Natural killer cell (primary cell): Measurements from ENCODE around the gene TRAPPC6A. TPM values are rescaled to one million over a fixed set of nuclear protein-coding genes. Genes with fewer than 3 reads are reported as not detected.

Experiments used
- ATAC-seq, 3 donors: fragments of 150-1000 bp in 2 of 3; fragments of 200-7000 bp in 1 of 3; cut with Tn5 transposase; 1 replicate in 1 of 3; 2 replicates in 2 of 3; pipeline ENCODE4 v1.10.0; 2021; ENCODE audit warnings: mild to moderate bottlenecking in 2 of 3, moderate library complexity in 2 of 3
- DNase-seq, 2 donors: peaks; one replicate each; pipeline versions ENCODE4 v3.0.0 to v3.0.0-alpha.2; 2013 to 2021; ENCODE audit warnings: mixed read lengths in 1 of 2
- H3K27ac ChIP-seq: one replicate; pipeline ENCODE4 v1.5.1; 2013; ENCODE audit warnings: mild to moderate bottlenecking, low read length
- H3K27me3 ChIP-seq: one replicate; pipeline ENCODE4 v1.6.1; 2013; ENCODE audit warnings: low read length; ENCODE audit not compliant: control insufficient read depth, insufficient read depth
- H3K36me3 ChIP-seq: one replicate; pipeline ENCODE4 v1.6.1; 2013; ENCODE audit warnings: low read length; ENCODE audit not compliant: control insufficient read depth, insufficient read depth
- H3K4me1 ChIP-seq: one replicate; pipeline ENCODE4 v1.6.1; 2013; ENCODE audit warnings: low read length; ENCODE audit not compliant: control insufficient read depth, insufficient read depth
- H3K4me3 ChIP-seq: one replicate; pipeline ENCODE4 v1.5.1; 2013; ENCODE audit warnings: low read length
- H3K9me3 ChIP-seq: one replicate; pipeline ENCODE4 v1.6.1; 2013; ENCODE audit warnings: low read length; ENCODE audit not compliant: control insufficient read depth, insufficient read depth
- H3K27ac Mint-ChIP-seq, 2 donors: one replicate each; pipeline ENCODE4 v1.8.0; 2022; ENCODE audit warnings: mild to moderate bottlenecking in 2 of 2, mixed read lengths in 2 of 2, moderate library complexity in 1 of 2
- H3K27me3 Mint-ChIP-seq, 2 donors: one replicate each; pipeline ENCODE4 v1.8.0; 2022; ENCODE audit warnings: low read depth in 2 of 2, mixed read lengths in 2 of 2
- H3K36me3 Mint-ChIP-seq: one replicate; pipeline ENCODE4 v1.8.0; 2022; ENCODE audit warnings: mixed read lengths
- H3K4me1 Mint-ChIP-seq, 2 donors: one replicate each; pipeline ENCODE4 v1.8.0; 2022; ENCODE audit warnings: mixed read lengths in 2 of 2
- H3K4me3 Mint-ChIP-seq: one replicate; pipeline ENCODE4 v1.8.0; 2022; ENCODE audit warnings: mild to moderate bottlenecking, moderate library complexity, mixed read lengths
- H3K9me3 Mint-ChIP-seq, 2 donors: one replicate each; pipeline ENCODE4 v1.8.0; 2022; ENCODE audit warnings: mixed read lengths in 2 of 2
- WGBS: methylation state at CpG from one replicate; pipeline ENCODE4 v1.1.7; 2013; ENCODE audit warnings: missing lambda C conversion rate; ENCODE audit not compliant: insufficient coverage; 5-methylcytosine and 5-hydroxymethylcytosine counted together
- intact Hi-C: fragments of 100-400 bp; cut with micrococcal nuclease; formaldehyde crosslinking; loops from one replicate; pipeline ENCODE4 v1.14.2; 2022
- total RNA-seq, 4 donors: library from RNA; stranded (reverse); fragments of 120-200 nt in 1 of 4; gene quantifications; one replicate each; pipeline versions ENCODE4 v1.2.3 to v1.2.4, GENCODE V29; 2013 to 2022
- TF ChIP-seq, protein P1 (sequence below): fragments of 200-600 bp; IDR thresholded peaks from one replicate; pipeline ENCODE4 v1.8.0; 2022; ENCODE audit warnings: antibody characterized with exemption

Gene TRAPPC6A
- total RNA-seq, 3 donors from 2014 or later (not counting 1 experiment from before 2014, with no cell fraction given), result 38.0 to 47.0 (median 45.2) TPM

DNA sequence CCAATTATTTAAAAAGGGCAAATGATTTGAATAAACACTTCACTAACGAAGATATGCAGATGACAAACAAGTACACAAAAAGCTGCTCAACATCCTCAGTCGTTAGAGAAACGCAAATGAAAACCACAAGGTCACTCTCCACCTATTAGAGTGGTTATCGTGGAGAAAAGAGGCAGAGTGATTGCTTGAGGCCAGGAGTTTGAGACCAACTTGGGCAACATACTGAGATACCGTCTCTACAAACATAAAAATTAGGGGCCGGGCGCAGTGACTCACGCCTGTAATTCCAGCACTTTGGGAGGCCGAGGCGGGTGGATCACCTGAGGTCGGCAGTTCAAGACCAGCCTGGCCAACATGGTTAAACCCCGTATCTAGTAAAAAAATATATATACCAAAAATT lies 27.8 kb upstream of the TRAPPC6A start:
- Histone ChIP-seq H3K9me3 (no peaks in the 10 kb centered on the region), H3K27ac (no peak overlapping the region), H3K36me3 (no peaks in the 10 kb centered on the region), H3K27me3 (no peaks in the 10 kb centered on the region), H3K4me1 (no peaks in the 10 kb centered on the region), H3K4me3 (no peak overlapping the region)
- DNase-seq (no peak), ATAC-seq (no peak)
- intact Hi-C loops, result no loop called here
- 96% methylated on average over 10 of the region's 12 CpGs for WGBS
- Mint-ChIP-seq H3K4me1 (no peaks in the 10 kb centered on the region), H3K27me3 (no peaks in the 10 kb centered on the region), H3K9me3 (no peaks in the 10 kb centered on the region), H3K4me3 (no peak overlapping the region), H3K36me3 (no peaks in the 10 kb centered on the region), H3K27ac (no peak overlapping the region)
- TF ChIP-seq, protein P1, sequence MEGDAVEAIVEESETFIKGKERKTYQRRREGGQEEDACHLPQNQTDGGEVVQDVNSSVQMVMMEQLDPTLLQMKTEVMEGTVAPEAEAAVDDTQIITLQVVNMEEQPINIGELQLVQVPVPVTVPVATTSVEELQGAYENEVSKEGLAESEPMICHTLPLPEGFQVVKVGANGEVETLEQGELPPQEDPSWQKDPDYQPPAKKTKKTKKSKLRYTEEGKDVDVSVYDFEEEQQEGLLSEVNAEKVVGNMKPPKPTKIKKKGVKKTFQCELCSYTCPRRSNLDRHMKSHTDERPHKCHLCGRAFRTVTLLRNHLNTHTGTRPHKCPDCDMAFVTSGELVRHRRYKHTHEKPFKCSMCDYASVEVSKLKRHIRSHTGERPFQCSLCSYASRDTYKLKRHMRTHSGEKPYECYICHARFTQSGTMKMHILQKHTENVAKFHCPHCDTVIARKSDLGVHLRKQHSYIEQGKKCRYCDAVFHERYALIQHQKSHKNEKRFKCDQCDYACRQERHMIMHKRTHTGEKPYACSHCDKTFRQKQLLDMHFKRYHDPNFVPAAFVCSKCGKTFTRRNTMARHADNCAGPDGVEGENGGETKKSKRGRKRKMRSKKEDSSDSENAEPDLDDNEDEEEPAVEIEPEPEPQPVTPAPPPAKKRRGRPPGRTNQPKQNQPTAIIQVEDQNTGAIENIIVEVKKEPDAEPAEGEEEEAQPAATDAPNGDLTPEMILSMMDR, result no peak

DNA sequence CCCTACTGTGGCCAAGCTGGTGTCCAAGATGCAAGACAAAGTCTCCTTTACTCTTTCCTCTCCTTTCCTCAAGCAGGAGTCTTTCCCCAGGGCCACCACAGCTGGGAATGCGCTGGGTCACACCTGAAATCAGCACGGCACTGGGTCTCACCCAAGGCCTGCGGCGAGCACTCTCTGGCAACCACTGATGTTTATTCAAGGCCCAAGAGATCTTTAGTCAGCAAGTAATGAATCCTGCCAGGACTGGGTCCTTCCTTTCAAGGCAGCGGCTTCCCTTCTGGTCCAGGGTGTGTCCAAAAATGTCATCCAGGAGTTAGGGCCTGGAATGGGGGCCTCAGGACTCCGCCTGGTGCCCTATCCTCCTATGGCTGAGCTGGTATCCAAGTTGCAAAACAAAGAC lies 24.6 kb upstream of the TRAPPC6A start:
- Mint-ChIP-seq H3K36me3 (no peaks in the 10 kb centered on the region), H3K4me3 (no peak overlapping the region), H3K9me3 (no peaks in the 10 kb centered on the region), H3K4me1 (no peaks in the 10 kb centered on the region), H3K27ac (no peak overlapping the region), H3K27me3 (no peaks in the 10 kb centered on the region)
- TF ChIP-seq, protein P1, result no peak
- ATAC-seq (no peak), DNase-seq (no peak)
- Histone ChIP-seq H3K9me3 (no peaks in the 10 kb centered on the region), H3K36me3 (no peaks in the 10 kb centered on the region), H3K27ac (no peak overlapping the region), H3K4me3 (no peak overlapping the region), H3K27me3 (no peaks in the 10 kb centered on the region), H3K4me1 (no peaks in the 10 kb centered on the region)
- intact Hi-C loops, result no loop called here
- 97% methylated on average over 6 of the region's 6 CpGs for WGBS

DNA sequence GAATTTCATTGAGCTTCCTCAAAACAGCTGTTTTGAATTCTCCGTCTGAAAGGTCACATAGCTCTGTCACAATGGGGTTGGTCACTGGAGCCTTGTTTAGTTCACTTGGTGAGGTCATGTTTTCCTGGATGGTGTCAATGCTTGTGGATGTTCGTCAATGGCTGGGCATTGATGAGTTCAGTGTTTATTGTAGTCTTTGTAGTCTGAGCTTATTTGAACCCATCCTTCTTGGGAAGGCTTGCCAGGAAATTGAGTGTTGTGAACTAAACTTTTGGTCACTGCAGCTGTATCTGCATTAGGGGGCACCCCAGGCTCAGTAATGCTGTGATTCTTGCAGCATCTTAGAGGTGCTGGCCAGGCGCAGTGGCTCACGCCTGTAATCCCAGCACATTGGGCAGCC lies 22.5 kb upstream of the TRAPPC6A start:
- no peak overlapping the region for H3K4me3 Mint-ChIP-seq
- Histone ChIP-seq H3K9me3 (no peaks in the 10 kb centered on the region), H3K4me1 (no peaks in the 10 kb centered on the region), H3K27me3 (no peaks in the 10 kb centered on the region), H3K4me3 (no peak overlapping the region), H3K36me3 (no peaks in the 10 kb centered on the region), H3K27ac (no peak overlapping the region)
- H3K27me3 Mint-ChIP-seq, result no peaks in the 10 kb centered on the region
- TF ChIP-seq, protein P1, result no peak
- ATAC-seq, result no peak
- no peak overlapping the region for H3K27ac Mint-ChIP-seq
- no peak for DNase-seq
- no peaks in the 10 kb centered on the region for H3K36me3 Mint-ChIP-seq
- intact Hi-C loops, result loop anchor here (1.0 kb wide), 1 partner anchor 138 kb away; no protein-coding TSS in a partner anchor
- H3K9me3 Mint-ChIP-seq, result no peaks in the 10 kb centered on the region
- WGBS, result 90% methylated on average over 4 of the region's 4 CpGs
- no peaks in the 10 kb centered on the region for H3K4me1 Mint-ChIP-seq

DNA sequence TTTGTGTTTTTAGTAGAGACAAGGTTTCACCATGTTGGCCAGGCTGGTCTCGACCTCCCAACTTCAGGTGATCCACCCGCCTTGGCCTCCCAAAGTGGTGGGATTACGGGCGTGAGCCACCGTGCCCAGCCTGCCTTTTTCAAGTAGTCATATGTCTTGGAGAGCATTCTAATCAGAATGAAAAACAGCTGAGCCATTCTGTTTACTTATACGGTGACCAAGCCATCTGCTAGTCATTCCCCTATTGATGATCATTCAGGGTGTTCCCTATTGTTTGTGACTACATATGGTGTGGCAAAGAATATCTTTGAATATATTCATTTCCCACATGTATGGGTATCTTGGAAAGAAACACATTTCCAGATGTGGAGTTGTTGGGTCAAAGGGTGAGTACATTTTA lies 17.7 kb upstream of the TRAPPC6A start:
- Histone ChIP-seq H3K27ac (no peak overlapping the region), H3K27me3 (no peaks in the 10 kb centered on the region), H3K9me3 (no peaks in the 10 kb centered on the region), H3K36me3 (no peaks in the 10 kb centered on the region), H3K4me1 (no peaks in the 10 kb centered on the region), H3K4me3 (no peak overlapping the region)
- no peaks in the 10 kb centered on the region for H3K4me1 Mint-ChIP-seq
- no peak for DNase-seq
- ATAC-seq, result no peak
- H3K27ac Mint-ChIP-seq, result no peak overlapping the region
- no peaks in the 10 kb centered on the region for H3K36me3 Mint-ChIP-seq
- H3K9me3 Mint-ChIP-seq, result no peaks in the 10 kb centered on the region
- intact Hi-C loops, result no loop called here
- WGBS, result 90% methylated on average over 6 of the region's 6 CpGs
- no peaks in the 10 kb centered on the region for H3K27me3 Mint-ChIP-seq
- no peak overlapping the region for H3K4me3 Mint-ChIP-seq
- TF ChIP-seq, protein P1, result no peak
